Testis (tissue), 3 donors: Measurements from ENCODE around the gene CNOT10. TPM values are rescaled to one million over a fixed set of nuclear protein-coding genes. Genes with fewer than 3 reads are reported as not detected.

Experiments
- DNase-seq: peaks from one replicate; pipeline ENCODE4 v3.0.0-alpha.2; 2019
- H3K27ac ChIP-seq, 2 donors: fragments of 200-600 bp; sonication (generic); one replicate each; pipeline ENCODE4 v1.5.1; 2019
- H3K27me3 ChIP-seq: fragments of 200-600 bp; sonication (generic); one replicate; pipeline ENCODE4 v1.5.1; 2019
- H3K36me3 ChIP-seq: fragments of 200-600 bp; sonication (generic); one replicate; pipeline ENCODE4 v1.5.1; 2017; ENCODE audit warnings: low read depth; ENCODE audit errors: missing control alignments
- H3K4me1 ChIP-seq: fragments of 200-600 bp; sonication (generic); one replicate; pipeline ENCODE4 v1.5.1; 2019
- H3K4me3 ChIP-seq, 2 donors: fragments of 200-600 bp; sonication (generic); one replicate each; pipeline ENCODE4 v1.5.1; 2017 to 2019
- H3K9me3 ChIP-seq: fragments of 200-600 bp; sonication (generic); one replicate; pipeline ENCODE4 v1.5.1; 2017
- POLR2A ChIP-seq: fragments of 450-650 bp; IDR thresholded peaks from one replicate; pipeline ENCODE4 v1.6.1; 2017; ENCODE audit warnings: antibody characterized with exemption, mild to moderate bottlenecking, moderate library complexity
- WGBS, 2 donors: methylation state at CpG; one replicate each; pipeline ENCODE4 v1.1.5; 2018; 5-methylcytosine and 5-hydroxymethylcytosine counted together
- intact Hi-C: fragments of 100-400 bp; cut with DNase I; formaldehyde crosslinking; loops from one replicate; pipeline ENCODE4 v1.15.1; 2023; ENCODE audit warnings: low total_unique reads
- polyA plus RNA-seq: library from polyadenylated mRNA; stranded (reverse); fragments of 350-450 nt; fragmentation: Illumina TruSeq; extraction: RNeasy Lipid Tissue Mini Kit (QIAGEN cat#74804); gene quantifications from one replicate; pipeline ENCODE4 v1.2.3, GENCODE V29; 2014; ENCODE audit warnings: low read depth, low replicate concordance; ENCODE audit not compliant: insufficient read depth
- total RNA-seq, 2 donors: library from RNA; depleted of rRNA; stranded (reverse); fragments of >200 nt; gene quantifications; one replicate each; pipeline ENCODE4 v1.2.3, GENCODE V29; 2016
- TF ChIP-seq, protein P1 (sequence below), 3 experiments: fragments of 450-650 bp in 2 of 3; fragments of 200-600 bp in 1 of 3; sonication (generic) in 1 of 3; IDR thresholded peaks; one replicate each; pipeline ENCODE4 v1.5.1; 2016 to 2019; ENCODE audit warnings: antibody characterized with exemption in 3 of 3, mild to moderate bottlenecking in 2 of 3, moderate library complexity in 1 of 3

Gene CNOT10
- total and polyA plus RNA-seq, 3 donors from 2014 or later = 56.4 to 100 (median 65.2) TPM

DNA sequence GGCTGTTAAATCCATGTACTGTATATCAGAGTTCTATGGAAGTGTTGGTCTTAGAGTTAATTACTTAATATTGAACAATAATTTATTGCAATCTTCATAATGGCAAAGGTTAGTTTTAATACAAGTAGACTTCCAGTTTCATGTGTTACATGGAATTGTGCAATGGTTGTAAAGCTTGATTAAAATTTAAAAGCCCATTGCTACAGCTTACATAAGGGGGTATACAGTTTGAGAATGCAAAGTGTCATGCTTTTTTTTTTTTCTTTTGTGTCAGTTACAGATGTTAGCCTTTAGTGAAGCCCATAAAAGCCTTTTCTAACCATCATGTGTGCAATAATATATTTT lies 22.0 kb downstream of the CNOT10 start:
- Histone ChIP-seq H3K36me3 (no peaks in the 10 kb centered on the region), H3K27me3 (no peaks in the 10 kb centered on the region), H3K9me3 (no peaks in the 10 kb centered on the region), H3K4me1 (no peaks in the 10 kb centered on the region), H3K4me3 (no peak overlapping the region), H3K27ac (no peak overlapping the region)
- intact Hi-C loops = no loop called here
- DNase-seq = no peak
- TF ChIP-seq POLR2A = no peak
- TF ChIP-seq, protein P1, sequence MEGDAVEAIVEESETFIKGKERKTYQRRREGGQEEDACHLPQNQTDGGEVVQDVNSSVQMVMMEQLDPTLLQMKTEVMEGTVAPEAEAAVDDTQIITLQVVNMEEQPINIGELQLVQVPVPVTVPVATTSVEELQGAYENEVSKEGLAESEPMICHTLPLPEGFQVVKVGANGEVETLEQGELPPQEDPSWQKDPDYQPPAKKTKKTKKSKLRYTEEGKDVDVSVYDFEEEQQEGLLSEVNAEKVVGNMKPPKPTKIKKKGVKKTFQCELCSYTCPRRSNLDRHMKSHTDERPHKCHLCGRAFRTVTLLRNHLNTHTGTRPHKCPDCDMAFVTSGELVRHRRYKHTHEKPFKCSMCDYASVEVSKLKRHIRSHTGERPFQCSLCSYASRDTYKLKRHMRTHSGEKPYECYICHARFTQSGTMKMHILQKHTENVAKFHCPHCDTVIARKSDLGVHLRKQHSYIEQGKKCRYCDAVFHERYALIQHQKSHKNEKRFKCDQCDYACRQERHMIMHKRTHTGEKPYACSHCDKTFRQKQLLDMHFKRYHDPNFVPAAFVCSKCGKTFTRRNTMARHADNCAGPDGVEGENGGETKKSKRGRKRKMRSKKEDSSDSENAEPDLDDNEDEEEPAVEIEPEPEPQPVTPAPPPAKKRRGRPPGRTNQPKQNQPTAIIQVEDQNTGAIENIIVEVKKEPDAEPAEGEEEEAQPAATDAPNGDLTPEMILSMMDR (IDR thresholded peaks at IDR 0.05) = no peak

- H3K36me3 ChIP-seq = no peaks in the 10 kb centered on the region
- TF ChIP-seq, protein P1 (IDR thresholded peaks at IDR 0.05) = no peak
- TF ChIP-seq POLR2A = no peak
- intact Hi-C loops = no loop called here
- no peak for DNase-seq
- H3K27me3 ChIP-seq = no peaks in the 10 kb centered on the region
- H3K4me1 ChIP-seq = no peaks in the 10 kb centered on the region
- H3K4me3 ChIP-seq = no peak overlapping the region
- no peaks in the 10 kb centered on the region for H3K9me3 ChIP-seq
- 89 to 91% methylated on average over 3 of the region's 3 CpGs for WGBS, 2 donors
- no peak overlapping the region for H3K27ac ChIP-seq
Observed at GRCh38 chr3:32708672-32709283, 23.8 kb downstream of the CNOT10 start.

- intact Hi-C loops = no loop called here
- H3K36me3 ChIP-seq = no peaks in the 10 kb centered on the region
- H3K27ac ChIP-seq = no peak overlapping the region
- DNase-seq = no peak
- WGBS, 2 donors = 93 to 94% methylated on average over 3 of the region's 3 CpGs
- no peaks in the 10 kb centered on the region for H3K9me3 ChIP-seq
- no peak for TF ChIP-seq POLR2A
- TF ChIP-seq, protein P1 (IDR thresholded peaks at IDR 0.05) = no peak
- H3K4me3 ChIP-seq = no peak overlapping the region
- H3K4me1 ChIP-seq = no peaks in the 10 kb centered on the region
- H3K27me3 ChIP-seq = no peaks in the 10 kb centered on the region
Observed at GRCh38 chr3:32709346-32709745, 24.4 kb downstream of the CNOT10 start.

- WGBS, 2 donors = 96 to 97% methylated on average over 1 of the region's 1 CpG
- no peaks in the 10 kb centered on the region for H3K27me3 ChIP-seq
- no peaks in the 10 kb centered on the region for H3K4me1 ChIP-seq
- no peak for TF ChIP-seq POLR2A
- TF ChIP-seq, protein P1 (IDR thresholded peaks at IDR 0.05) = no peak
- no peaks in the 10 kb centered on the region for H3K36me3 ChIP-seq
- no peaks in the 10 kb centered on the region for H3K9me3 ChIP-seq
- H3K4me3 ChIP-seq = no peak overlapping the region
- no peak overlapping the region for H3K27ac ChIP-seq
- DNase-seq = no peak
- intact Hi-C loops = no loop called here
Observed at GRCh38 chr3:32712506-32713055, 27.6 kb downstream of the CNOT10 start.

DNA sequence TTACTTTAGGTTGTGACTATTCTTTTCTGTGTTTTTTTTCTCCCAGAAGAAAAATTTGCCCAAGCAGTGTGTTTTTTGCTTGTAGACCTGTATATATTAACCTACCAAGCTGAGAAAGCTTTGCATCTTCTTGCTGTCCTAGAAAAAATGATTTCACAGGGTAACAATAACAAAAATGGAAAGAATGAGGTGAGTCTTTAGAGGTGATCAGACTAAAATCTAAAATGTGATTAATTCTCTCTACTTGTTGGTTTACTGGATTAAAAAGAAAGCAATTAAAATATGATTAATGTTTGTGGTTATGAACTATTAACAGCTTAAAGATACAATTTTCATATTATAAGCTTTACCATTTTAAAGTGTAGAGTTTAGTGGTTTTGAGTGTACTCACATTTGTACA lies 28.2 kb downstream of the CNOT10 start:
- Histone ChIP-seq H3K27me3 (no peaks in the 10 kb centered on the region), H3K9me3 (no peaks in the 10 kb centered on the region), H3K4me1 (no peaks in the 10 kb centered on the region), H3K27ac (no peak overlapping the region), H3K4me3 (no peak overlapping the region), H3K36me3 (no peaks in the 10 kb centered on the region)
- intact Hi-C loops = no loop called here
- no peak for DNase-seq
- TF ChIP-seq, protein P1 (IDR thresholded peaks at IDR 0.05) = no peak
- TF ChIP-seq POLR2A = no peak
